Endodermal cell (in vitro differentiated cells): ENCODE measurements around the gene RNF215. TPM values are rescaled to one million over a fixed set of nuclear protein-coding genes. Genes with fewer than 3 reads are reported as not detected.

Experiments
- DNase-seq: peaks from one replicate; pipeline ENCODE4 v3.0.0-alpha.2; 2017
- H3K27ac ChIP-seq: 2 replicates; pipeline ENCODE4 v1.5.1; 2013; ENCODE audit warnings: mild to moderate bottlenecking, low read depth, low read length, moderate library complexity
- H3K27me3 ChIP-seq: 2 replicates; pipeline ENCODE4 v1.6.1; 2013; ENCODE audit warnings: mild to moderate bottlenecking, low read length, moderate library complexity; ENCODE audit not compliant: insufficient read depth, control insufficient read depth, poor library complexity, severe bottlenecking
- H3K36me3 ChIP-seq: 2 replicates; pipeline ENCODE4 v1.7.0; 2013; ENCODE audit warnings: mild to moderate bottlenecking, low read length, moderate library complexity; ENCODE audit not compliant: control insufficient read depth, insufficient read depth
- H3K4me1 ChIP-seq: one replicate; pipeline ENCODE4 v1.7.0; 2013; ENCODE audit warnings: low read length; ENCODE audit not compliant: control insufficient read depth, insufficient read depth
- H3K4me3 ChIP-seq: 2 replicates; pipeline ENCODE4 v1.5.1; 2013; ENCODE audit warnings: mild to moderate bottlenecking, low read length, moderate library complexity
- H3K9ac ChIP-seq: 2 replicates; pipeline ENCODE4 v1.6.1; 2013; ENCODE audit warnings: mild to moderate bottlenecking, low read length, moderate library complexity; ENCODE audit not compliant: poor library complexity, severe bottlenecking; ENCODE audit errors: extremely low read depth
- H3K9me3 ChIP-seq: 2 replicates; pipeline ENCODE4 v1.6.1; 2013; ENCODE audit warnings: mild to moderate bottlenecking, low read length, moderate library complexity; ENCODE audit not compliant: control insufficient read depth
- H3K27ac Mint-ChIP-seq: 2 replicates; pipeline ENCODE4 v1.8.0; 2020; ENCODE audit warnings: mixed read lengths
- H3K27me3 Mint-ChIP-seq: 2 replicates; pipeline ENCODE4 v1.8.0; 2021; ENCODE audit warnings: mild to moderate bottlenecking, mixed read lengths; ENCODE audit not compliant: insufficient read depth
- H3K36me3 Mint-ChIP-seq: 2 replicates; pipeline ENCODE4 v1.8.0; 2020; ENCODE audit warnings: low read depth, mixed read lengths
- H3K4me1 Mint-ChIP-seq: 2 replicates; pipeline ENCODE4 v1.8.0; 2020; ENCODE audit warnings: mixed read lengths
- H3K4me3 Mint-ChIP-seq: 2 replicates; pipeline ENCODE4 v1.8.0; 2020; ENCODE audit warnings: mild to moderate bottlenecking, moderate library complexity, mixed read lengths
- H3K9me3 Mint-ChIP-seq: 2 replicates; pipeline ENCODE4 v1.8.0; 2020; ENCODE audit warnings: mild to moderate bottlenecking, mixed read lengths
- WGBS, 2 experiments: methylation state at CpG; one replicate each; pipeline versions ENCODE4 v1.1.5 to v1.1.7; 2013; ENCODE audit warnings: missing lambda C conversion rate in 2 of 2, mixed read lengths in 1 of 2; ENCODE audit not compliant: insufficient coverage in 1 of 2, insufficient read length in 1 of 2; 5-methylcytosine and 5-hydroxymethylcytosine counted together
- total RNA-seq, 2 donors: library from RNA; stranded (reverse); fragmentation: NEBNext Ultra II Directional in 1 of 2; extraction: Animal tissue kit (Norgen Biotek cat#: 25700) in 1 of 2; gene quantifications; 2 replicates in 1 of 2; 3 replicates in 1 of 2; pipeline ENCODE4 v1.2.1, GENCODE V29; 2021
- TF ChIP-seq, protein P1 (sequence below): fragments of 200-600 bp; sonication (generic); conservative IDR thresholded peaks from 2 replicates; pipeline ENCODE4 v1.5.0; 2021; ENCODE audit warnings: antibody characterized with exemption, mild to moderate bottlenecking

Gene RNF215
- total RNA-seq, 2 donors from 2014 or later: 44.0 to 46.7 TPM

- Mint-ChIP-seq H3K9me3 (no peaks in the 10 kb centered on the region), H3K27me3 (peaks cover 3% of the 10 kb centered on the region)
Measured at GRCh38 chr22:30434843-30435242, 47.6 kb upstream of the RNF215 start.

DNA sequence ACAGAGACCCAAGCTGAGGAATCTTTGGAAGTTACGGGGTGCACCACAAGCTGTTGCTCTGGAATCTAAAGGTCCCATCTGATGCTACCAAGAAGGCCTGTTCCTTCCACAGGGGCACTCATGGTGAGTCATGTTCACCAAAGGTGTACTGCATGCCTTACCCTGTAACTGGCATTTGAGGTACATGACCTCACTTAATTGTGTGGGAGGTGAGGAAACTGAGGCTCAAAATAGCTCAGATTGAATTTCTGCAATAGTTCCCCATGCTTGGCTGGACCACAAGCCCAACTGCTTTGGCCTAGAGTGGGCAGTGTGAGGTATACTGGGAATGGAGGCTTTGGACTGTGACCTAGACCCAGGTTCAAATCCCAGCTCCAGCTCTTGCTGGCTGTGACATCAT, 46.6 kb upstream of the RNF215 start:
- TF ChIP-seq, protein P1, sequence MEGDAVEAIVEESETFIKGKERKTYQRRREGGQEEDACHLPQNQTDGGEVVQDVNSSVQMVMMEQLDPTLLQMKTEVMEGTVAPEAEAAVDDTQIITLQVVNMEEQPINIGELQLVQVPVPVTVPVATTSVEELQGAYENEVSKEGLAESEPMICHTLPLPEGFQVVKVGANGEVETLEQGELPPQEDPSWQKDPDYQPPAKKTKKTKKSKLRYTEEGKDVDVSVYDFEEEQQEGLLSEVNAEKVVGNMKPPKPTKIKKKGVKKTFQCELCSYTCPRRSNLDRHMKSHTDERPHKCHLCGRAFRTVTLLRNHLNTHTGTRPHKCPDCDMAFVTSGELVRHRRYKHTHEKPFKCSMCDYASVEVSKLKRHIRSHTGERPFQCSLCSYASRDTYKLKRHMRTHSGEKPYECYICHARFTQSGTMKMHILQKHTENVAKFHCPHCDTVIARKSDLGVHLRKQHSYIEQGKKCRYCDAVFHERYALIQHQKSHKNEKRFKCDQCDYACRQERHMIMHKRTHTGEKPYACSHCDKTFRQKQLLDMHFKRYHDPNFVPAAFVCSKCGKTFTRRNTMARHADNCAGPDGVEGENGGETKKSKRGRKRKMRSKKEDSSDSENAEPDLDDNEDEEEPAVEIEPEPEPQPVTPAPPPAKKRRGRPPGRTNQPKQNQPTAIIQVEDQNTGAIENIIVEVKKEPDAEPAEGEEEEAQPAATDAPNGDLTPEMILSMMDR: no peak
- H3K4me1 ChIP-seq: no peaks in the 10 kb centered on the region
- no peaks in the 10 kb centered on the region for H3K4me1 Mint-ChIP-seq
- no peaks in the 10 kb centered on the region for H3K36me3 Mint-ChIP-seq
- H3K27me3 ChIP-seq: no peaks in the 10 kb centered on the region
- no peaks in the 10 kb centered on the region for H3K36me3 ChIP-seq
- no peak overlapping the region for H3K9ac ChIP-seq
- no peaks in the 10 kb centered on the region for H3K9me3 Mint-ChIP-seq
- H3K9me3 ChIP-seq: no peaks in the 10 kb centered on the region
- no peak overlapping the region for H3K4me3 ChIP-seq
- no peak overlapping the region for H3K27ac Mint-ChIP-seq
- H3K27me3 Mint-ChIP-seq: peaks cover 3% of the 10 kb centered on the region
- 80 to 87% methylated on average over 1 of the region's 1 CpG for WGBS, 2 experiments
- no peak for DNase-seq
- no peak overlapping the region for H3K27ac ChIP-seq
- no peak overlapping the region for H3K4me3 Mint-ChIP-seq

More at GRCh38 chr22:30434843-30435242, 47.6 kb upstream of the RNF215 start:
- Mint-ChIP-seq H3K36me3 (no peaks in the 10 kb centered on the region), H3K27ac (no peak overlapping the region), H3K4me1 (no peaks in the 10 kb centered on the region), H3K4me3 (no peak overlapping the region)
- Histone ChIP-seq H3K27ac (no peak overlapping the region), H3K4me1 (no peaks in the 10 kb centered on the region), H3K27me3 (no peaks in the 10 kb centered on the region), H3K36me3 (no peaks in the 10 kb centered on the region), H3K9ac (no peak overlapping the region), H3K9me3 (no peaks in the 10 kb centered on the region), H3K4me3 (no peak overlapping the region)
- TF ChIP-seq, protein P1: no peak
- DNase-seq: no peak
- WGBS, 2 experiments: 50 to 68% methylated on average over 1 of the region's 1 CpG

DNA sequence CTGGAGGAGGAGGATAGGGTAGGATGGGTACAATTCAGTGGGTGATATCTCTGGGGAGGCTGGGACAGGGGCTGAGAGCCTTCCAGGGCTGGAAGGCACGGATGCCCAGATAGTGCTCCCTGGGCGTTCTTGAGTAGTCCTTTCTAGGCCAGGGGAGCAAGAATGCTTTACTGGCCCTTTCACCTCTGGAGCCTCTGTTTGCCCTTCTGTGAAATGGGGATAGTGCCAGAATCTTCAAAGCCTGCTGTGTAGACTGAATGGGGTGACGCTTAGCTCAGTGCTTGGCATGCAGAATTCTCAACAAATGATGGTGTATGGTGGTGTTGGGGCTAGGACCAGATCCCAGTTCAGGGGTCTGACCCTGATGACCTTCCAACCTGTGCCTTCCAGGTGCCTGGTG, 46.0 kb upstream of the RNF215 start:
- no peaks in the 10 kb centered on the region for H3K27me3 ChIP-seq
- H3K9ac ChIP-seq: no peak overlapping the region
- no peak overlapping the region for H3K27ac ChIP-seq
- H3K4me3 ChIP-seq: no peak overlapping the region
- H3K4me1 ChIP-seq: no peaks in the 10 kb centered on the region
- H3K36me3 Mint-ChIP-seq: no peaks in the 10 kb centered on the region
- H3K4me1 Mint-ChIP-seq: no peaks in the 10 kb centered on the region
- DNase-seq: no peak
- H3K27me3 Mint-ChIP-seq: peaks cover 1% of the 10 kb centered on the region
- 91 to 100% methylated on average over 1 to 3 of the region's 3 CpGs for WGBS, 2 experiments
- H3K36me3 ChIP-seq: peaks cover 3% of the 10 kb centered on the region
- H3K4me3 Mint-ChIP-seq: no peak overlapping the region
- H3K9me3 Mint-ChIP-seq: no peaks in the 10 kb centered on the region
- no peak overlapping the region for H3K27ac Mint-ChIP-seq
- H3K9me3 ChIP-seq: no peaks in the 10 kb centered on the region
- TF ChIP-seq, protein P1: no peak
